Measurements from ENCODE around the gene ARHGEF10L.
"Not testable (repeated sequence)": the region's sequence is repeated elsewhere in the genome, so short reads cannot be mapped to it uniquely, and the experiment has no call there.

Gene ARHGEF10L

DNA sequence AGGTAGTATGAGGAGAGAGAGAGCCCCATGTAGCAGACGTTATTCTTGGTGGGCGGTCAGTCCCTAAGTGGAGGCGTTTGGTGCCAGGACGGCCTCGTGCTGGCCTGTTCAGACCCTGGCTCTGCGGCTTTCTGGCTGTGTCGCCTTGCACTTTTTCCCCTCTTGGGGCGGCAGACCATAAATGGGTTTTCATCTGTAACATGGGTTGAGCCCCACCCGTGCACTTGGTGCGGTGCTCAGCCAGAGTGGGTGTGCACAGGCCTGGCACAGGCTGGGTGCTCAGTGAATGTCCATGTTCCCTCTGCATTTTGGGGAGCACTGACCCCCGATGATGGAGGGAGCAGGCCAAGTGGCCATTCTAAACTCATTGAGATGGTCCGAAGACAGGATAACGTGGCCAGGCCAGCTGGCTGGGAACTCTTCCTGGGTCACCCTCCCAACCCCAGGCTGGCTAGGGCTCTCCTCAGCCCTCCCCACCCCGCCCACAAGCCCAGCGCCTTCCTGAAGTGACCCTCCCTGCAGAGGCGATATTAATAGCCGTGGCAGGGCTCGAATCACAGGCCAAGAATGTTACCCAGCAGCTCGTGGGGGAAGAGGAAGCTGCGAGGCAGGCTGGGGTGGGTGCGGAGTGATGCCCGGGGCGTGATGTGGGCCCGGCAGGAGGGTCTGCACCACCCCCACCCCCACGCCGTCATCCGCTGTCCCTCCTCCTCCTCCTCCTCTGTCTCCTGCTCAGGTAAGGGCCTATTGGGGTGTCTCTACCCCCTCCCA, 78.5 kb downstream of the ARHGEF10L start:
- DNase-seq = no peak

DNA sequence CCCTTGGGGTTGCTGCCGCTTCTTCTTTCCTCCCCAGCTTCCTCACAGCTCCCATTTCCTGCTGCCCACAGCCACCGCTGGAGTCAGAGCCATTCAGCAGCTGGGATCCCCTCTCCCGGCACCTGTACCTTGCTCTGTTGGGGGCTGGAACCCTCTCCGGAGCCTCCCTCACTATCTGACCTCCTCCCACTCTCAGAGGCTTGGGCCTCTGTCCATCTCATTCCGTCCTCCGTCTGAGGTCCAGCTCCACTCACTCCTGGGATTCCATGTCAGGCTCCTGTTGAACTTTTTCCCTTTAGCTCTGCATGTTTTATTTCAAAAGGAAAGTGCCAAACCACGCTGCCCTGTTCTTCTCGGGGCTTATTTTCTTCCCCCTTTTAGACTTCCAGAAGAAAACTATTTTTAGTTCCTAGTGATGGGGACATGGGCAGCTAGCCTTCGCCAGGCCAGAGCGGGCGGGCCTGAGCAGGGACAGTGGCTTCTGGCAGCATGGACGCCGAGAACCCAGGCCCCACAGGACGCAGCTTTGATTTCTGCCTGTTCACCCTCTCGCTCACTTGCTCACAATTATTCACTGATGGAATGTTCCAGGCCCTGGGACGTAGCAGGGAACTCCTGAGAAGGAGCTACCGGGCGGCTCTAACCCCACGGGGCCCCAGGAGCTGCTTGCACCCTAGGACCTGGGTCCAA, 79.2 kb downstream of the ARHGEF10L start:
- no peak for DNase-seq

DNA sequence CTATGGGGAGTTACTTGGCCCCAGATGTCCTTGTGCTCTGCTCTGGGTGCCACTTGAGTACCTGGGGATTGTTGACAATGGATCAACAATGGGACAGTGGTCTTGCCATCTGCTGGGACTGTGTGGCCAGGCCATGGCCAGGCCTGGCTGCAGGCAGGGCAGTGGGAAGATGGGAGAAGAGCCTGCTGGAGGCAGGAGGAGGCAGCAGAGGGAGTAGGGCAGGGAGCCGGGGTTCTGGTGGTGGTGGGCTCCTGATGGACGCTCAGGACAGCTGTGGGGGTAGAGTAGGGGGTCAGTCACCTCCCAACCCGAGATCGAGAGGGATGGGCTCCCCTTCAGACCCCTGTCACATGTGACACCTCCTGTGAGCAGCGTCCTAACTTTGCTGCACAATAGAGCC, 81.0 kb downstream of the ARHGEF10L start:
- DNase-seq = no peak

DNA sequence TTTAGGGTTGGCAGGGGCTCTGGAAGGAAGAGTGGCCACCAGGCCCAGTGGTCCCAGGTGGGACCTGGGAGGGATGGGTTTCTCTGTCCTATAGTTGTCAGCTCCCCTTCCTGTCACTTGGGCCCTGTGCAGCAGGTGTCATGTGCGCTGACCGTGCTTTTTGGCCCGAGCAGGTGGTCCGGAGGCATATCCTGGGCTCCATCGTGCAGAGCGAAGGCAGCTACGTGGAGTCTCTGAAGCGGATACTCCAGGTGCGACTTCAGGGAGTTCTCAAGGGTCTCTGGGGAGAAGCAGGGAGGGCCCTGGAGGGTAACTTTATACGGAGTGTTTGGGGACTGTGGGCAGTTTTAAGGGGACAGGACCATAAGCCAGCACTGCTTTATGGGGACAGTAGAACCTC, 82.2 kb downstream of the ARHGEF10L start:
- no peak for DNase-seq

DNA sequence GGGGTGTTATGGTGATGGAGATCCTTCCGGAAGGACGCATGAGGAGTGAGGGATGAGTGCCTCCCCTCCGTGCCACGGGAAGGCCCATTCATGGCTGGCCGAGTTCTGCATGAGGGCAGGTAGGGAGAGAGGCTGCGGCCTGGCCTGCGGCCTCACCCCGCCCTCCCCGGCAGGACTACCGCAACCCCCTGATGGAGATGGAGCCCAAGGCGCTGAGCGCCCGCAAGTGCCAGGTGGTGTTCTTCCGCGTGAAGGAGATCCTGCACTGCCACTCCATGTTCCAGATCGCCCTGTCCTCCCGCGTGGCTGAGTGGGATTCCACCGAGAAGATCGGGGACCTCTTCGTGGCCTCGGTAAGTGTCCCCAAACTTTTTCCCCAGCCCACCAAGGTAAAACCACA, 83.3 kb downstream of the ARHGEF10L start:
- DNase-seq = no peak

DNA sequence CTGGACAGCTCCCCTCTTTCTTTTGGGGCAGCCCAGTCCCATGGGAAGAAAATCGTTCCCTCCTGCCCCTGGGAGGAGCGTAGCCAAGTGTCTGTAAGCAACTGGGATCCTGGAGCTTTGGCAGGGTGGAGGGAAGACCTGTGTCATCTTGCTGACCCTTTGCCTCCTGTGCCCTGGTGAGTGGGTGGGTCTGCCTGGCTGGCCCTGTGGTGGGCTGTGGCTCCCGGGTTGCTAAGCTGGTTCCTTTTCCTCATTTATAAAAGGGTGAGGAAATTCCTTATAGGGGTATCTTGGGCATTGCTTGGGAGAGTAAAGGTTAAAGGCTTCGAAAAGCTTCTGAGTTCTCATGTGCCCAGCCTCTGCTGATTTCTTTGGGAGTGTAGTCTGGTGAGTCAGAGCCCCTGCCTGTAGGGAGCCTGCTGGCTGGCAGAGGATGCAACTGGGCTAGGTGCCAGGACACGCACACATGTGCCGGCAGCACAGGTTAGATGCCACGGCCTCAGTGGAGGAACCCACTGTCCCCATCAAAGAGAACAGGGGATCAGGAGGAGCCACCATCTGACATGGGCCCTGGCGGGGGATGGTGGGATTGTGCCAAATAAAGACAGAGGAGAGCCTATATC, 85.2 kb downstream of the ARHGEF10L start:
- no peak for DNase-seq

DNA sequence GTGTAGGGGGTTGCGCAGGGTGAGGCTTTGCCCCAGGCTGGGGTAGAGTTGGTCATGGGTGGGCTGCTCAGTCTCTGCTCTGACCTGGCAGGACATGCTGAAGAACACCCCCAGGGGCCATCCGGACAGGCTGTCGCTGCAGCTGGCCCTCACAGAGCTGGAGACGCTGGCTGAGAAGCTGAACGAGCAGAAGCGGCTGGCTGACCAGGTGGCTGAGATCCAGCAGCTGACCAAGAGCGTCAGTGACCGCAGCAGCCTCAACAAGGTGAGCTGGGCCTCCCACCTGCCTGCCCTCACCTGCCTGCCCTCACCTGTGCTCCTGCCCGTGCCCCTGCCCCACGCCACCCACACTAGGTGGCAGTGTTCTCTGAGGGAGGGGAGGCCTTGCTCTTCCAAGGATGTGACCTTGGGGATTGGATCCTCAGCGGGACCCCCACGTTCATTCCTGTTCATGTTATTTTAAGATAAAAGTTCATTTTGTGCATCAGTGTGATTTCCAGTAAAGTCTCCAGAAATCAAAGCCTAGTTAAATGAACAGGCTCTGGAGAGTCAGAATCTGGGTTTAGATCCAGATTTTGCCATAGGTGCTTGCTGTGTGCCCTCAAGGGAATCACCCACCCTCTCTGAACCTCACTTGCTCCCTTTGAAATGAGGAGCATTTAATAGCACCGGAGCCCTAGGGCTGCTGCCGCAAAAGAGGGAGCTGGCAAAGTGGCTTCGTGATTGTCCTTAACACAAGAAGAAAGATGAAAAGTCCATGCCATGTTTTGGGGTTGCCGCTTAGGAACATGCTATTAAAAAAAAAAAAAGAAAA, 87.9 kb downstream of the ARHGEF10L start:
- DNase-seq = no peak

DNA sequence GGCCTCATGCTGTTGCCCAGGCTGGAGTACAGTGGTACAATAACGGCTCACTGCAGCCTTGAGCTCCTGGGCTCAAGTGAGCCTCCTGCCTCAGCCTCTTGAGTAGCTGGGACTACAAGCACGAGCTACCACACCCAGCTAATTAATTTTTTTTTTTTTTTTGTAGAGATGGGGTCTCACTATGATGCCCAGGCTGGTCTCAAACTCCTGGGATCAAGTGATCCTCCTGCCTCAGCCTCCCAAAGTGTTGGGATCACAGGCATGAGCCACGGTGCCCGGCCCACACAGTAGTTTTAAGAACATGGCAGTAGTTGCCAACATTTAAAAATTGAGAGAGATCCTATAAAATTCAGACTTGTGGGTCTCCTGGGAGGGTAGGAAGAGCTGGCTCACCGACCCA, 89.5 kb downstream of the ARHGEF10L start:
- DNase-seq = not testable (repeated sequence)

DNA sequence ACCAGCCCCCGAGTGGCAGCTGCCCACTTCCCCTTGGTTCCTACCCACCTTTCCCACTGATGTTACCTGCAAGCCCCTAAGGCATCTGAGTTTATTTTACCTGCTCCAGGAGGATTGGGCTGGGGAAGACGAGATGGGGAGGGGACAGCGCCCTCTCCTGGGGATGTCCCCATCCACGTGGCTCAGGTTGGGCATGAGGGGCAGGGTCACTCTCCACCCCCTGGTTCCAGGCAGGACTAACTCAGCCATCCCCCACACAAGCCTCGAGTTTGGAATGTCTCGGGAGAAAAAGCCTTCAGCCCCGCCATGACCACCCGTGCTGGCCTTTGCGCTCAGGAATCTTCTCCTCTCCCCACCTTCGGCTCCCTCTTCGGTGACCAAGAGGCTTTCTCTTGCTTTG, 90.0 kb downstream of the ARHGEF10L start:
- DNase-seq = no peak

DNA sequence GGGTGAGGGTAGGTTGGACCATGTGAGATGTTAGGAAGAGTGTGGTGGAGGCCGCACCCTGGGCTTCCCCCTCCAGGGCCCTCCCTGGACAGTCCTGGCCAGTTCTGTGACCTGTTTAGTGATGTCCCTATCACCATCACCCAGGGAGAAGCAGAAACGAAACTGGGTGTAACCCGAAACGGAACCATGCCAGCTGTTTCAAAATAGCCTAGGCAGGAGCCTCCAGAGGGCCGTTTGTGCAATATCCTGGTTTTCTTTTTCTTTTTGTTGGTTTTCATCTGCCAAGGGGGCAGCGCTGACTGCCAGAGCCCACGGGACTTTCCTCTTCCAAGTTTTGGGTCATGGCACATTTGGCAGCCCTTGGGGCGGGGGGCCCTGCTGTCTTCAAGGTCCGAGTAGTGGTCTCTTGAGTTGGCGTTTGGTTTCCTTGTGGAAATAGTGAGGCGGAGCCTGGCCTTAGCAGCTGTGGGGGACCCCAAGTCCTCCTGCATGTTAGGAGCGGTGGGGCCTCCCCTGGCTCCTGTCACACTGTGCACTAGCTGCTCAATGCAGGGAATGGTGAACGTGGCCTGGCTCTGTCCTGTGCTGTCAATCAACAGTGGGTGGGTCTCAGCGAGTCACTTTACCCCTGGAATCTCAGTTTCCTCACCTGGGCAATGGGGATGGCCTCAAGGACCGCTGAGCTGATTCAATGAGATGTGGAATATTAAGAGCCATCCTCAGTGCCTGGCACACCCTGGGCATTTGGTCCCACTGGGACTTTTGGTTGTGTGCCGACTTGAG, 90.7 kb downstream of the ARHGEF10L start:
- DNase-seq = no peak

DNA sequence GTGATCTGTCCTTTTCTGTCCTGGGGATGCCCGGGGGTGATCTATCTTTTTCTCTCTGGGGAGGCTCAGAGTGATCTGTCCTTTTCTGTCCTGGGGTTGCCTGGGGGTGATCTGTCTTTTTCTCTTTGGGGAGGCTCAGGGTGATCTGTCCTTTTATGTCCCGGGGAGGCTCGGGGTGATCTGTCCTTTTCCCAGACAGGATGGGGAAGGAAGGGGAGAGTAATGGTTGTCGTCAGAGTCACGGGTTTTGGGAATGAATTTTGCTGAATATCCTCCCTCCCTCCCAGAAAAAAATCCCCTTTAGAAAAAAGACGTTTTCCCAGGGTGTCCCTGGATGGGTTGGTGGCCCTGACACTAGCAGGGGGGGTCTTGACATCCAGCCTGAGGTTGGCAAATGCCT, 91.5 kb downstream of the ARHGEF10L start:
- no peak for DNase-seq

DNA sequence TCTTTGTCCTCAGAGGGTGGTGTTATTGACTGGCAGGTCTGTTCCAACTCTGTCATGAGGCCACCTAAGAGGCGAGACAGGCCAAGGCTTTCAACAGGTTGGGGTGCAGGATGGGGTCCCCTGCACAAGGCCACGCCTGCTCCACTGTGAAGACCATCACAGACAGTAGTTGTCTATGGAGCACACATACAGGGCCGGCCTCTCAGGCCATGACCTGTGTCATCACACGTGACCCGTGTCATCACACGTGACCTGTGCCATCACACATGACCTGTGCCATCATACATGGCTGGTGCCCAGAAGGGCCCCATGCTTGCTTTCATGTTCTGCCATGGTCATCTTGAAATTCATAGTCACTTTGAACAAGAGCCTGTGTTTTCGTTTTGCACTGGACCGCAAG, 91.9 kb downstream of the ARHGEF10L start:
- no peak for DNase-seq

DNA sequence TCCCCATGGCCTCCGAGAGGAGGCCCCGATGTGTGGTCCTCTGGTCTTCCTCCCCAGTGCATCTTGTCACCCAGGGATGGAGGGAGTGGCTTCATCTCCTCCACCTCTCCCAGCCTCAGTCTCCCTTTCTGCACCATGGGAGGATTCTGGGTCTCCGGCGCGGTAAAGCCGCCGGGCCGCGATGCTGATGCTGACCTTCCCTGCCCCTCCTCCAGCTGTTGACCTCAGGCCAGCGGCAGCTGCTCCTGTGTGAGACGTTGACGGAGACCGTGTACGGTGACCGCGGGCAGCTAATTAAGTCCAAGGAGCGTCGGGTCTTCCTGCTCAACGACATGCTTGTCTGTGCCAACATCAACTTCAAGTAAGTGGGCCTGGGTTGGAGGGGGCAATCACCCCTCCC, 92.6 kb downstream of the ARHGEF10L start:
- DNase-seq = no peak

DNA sequence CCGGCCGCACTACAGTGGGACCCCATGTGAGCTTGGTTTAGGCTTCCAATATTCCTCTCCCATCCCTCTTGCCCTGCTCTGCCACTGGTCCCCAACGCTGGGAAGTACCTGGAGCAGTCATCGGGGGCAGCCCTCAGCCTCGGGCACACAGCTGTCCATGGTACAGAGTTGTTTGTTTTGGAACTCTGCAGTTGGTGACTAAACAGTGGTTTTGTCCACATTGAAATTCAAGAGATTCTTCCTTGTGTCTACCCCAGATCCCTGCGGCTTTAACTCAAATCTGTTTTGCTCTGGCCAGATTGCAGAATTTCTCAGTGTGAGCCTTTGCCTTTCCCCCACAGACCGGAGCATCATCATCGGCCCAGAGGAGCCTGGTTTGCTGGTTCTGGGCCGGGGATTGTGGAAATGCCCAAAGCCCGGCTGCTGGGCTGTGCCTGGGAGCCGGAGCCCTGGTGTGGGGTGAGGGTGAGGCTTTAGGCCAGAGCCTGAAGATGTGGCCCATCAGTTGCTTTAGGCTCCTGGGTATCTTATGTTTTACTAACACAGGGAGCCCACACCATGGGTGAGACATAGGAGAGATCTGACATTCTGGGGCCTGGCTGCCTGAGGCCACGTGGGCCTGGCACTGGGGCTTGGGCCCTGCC, 93.2 kb downstream of the ARHGEF10L start:
- DNase-seq = no peak

DNA sequence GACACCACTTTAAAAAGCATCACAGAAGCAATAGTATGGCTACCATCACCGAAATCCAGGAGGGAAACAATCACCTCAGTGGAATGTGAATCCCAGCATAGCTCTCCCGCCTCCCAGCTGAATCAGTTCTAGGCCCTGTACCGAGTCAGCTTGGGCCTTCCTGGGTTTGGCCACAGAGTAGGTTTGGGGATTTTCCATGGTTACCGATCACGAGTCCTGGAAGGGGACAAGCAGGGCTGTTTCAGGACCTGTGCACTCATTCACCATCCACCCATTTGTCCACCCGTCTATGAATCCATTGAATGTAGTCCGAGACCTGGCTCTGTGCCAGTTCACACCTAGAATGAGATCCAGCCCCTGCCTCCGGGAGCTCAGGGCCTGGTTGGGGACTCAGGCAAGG, 94.2 kb downstream of the ARHGEF10L start:
- DNase-seq = no peak

DNA sequence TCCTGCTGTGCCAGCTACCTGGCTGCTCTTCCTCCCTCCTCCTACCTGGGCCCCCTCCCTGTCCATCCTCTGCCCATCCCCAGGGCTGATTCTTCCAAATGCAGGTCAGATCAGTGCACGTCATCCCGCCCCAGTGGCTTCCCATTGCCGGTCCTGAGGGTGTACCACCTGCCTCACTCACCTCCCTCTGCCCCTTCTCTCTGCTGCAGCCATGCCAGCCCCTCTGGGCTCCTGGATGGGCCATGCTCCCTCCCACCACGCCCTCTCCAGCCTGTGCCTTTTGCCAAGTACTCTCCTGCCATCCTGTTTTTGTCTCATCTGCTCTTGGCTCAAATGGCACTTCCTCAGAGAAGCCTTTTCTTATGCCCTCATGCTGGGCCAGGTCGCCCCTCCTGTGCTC, 95.8 kb downstream of the ARHGEF10L start:
- DNase-seq = no peak

DNA sequence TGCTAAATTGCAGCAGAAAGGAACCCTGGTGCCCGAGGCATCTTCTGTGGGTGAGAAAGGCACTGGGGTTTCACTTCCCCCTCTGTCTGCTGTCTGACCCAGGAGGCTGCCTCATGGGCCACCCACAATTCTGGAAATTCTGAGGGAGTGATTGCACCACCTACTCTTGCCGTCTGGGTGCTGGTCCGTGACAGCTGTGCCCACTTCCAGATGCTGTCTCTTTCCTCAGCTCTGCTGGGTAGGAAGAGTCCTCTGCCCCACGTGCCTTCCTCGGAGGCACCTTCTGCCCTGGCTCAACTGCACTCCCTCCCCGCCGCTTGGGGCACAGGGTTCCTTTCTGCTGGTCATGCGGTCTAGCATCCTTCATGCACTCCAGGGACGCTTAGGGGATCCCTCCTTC, 96.3 kb downstream of the ARHGEF10L start:
- DNase-seq = no peak

DNA sequence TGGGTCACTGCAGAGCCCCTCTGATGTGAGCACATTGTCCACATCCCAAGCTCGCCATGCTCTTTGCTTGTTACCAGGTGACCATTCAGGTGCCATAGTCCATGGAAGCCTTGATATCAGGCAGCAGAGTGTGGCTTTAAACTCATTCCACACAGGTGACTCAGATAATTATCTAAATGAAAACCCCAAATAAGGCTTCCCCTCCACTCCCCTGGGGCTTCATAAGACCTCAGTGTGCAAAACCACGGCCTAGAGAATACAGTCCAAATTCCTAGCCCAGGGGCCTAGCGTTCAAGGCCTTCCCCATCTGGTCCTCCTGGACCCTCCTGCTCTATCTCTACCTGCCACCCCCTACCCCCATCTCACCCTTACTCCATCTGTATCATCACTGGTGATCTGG, 97.1 kb downstream of the ARHGEF10L start:
- peak; percentile 22 for DNase-seq

DNA sequence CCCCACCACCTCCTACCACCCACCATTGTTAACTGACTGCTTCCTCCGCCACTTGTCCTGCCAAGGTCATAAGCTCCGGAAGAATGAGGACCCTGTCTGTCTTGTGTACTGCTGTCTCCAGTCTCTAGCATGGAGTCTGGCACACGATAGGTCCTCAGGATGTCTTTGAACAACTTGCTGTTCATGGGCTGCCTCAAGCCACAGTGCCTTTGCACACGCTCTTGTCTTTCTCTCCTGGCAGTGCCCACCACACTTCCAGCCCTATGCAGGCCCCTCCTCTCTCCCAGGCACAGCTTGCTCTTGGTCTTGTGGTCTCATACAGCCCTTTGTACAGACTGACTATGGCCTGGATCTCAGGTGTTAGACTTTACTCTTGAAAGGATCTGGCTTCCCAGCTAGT, 97.6 kb downstream of the ARHGEF10L start:
- DNase-seq = no peak

DNA sequence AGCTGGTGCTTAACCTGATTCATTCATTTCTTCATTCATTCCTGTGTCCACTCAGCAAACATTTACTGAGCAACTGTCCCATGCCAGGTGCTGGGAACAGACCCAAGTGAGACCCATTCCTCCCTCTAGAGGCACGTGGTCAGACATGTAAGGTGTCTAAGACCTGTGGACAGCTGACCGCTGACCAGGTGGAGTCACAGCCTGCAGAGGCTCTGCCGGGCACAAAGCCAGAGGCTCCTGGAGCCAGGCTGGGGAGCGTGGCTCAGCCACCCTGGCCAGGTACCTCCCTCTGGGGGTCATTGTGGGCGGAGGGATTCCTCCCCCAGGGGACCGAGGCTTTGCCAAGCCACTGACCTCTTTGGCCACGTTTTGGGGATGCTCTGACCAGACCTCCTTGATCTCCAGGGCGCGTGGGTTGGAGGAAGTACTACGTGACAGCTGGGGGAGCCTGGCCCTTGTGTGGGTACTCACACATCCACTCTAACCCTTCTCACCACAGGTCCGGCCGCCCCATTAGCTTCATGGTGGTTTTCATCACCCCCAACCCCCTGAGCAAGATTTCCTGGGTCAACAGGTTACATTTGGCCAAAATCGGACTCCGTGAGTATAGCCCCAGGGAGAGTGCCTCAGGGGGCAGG, 100.3 kb downstream of the ARHGEF10L start:
- DNase-seq = no peak

DNA sequence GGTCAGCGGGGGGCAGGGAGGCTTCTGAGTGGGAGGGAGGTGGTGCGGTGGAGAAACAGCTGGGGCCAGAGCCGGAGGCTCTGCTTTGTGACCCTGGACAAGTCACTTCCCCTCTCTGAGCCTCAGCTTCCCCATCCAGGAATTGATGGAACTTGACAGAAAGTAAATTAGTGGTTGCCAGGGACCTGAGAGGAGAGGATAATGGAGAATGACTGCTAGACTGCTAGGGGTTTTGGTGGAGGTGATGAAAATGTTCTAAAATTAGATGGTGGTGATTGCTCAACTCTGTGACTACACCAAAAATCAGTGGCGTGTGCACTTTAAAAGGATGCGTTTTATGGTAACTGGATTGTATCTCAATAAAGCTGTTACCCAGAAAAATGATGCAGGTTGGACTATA, 100.9 kb downstream of the ARHGEF10L start:
- DNase-seq = no peak

DNA sequence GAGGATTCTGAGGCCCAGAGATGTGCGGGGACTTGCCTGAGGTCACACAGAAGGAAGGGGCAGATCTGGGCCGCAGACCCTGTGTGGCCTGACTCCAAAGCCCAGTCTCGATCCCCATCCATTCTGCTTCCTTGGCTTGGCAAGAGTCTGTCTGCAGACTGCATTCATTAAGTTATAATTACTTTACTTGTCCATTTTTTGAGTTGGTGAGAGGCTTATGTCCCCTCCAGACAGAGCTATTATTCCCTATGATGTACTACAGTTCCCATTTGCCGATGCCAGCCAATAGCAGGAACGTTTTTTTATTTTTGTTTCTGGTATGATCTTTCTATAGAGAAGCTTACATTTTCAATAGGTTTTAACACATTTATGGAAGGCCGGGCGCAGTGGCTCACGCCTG, 101.5 kb downstream of the ARHGEF10L start:
- no peak for DNase-seq
